WTC11 (cell line): ENCODE measurements around the gene KRT28. TPM values are rescaled to one million over a fixed set of nuclear protein-coding genes. Genes with fewer than 3 reads are reported as not detected.

Experiments
- ATAC-seq: fragments of 200-7000 bp; cut with Tn5 transposase; 2 replicates; pipeline ENCODE4 v1.10.0; 2021; ENCODE audit warnings: mild to moderate bottlenecking, moderate library complexity
- CTCF ChIA-PET: fragments of 300-600 bp; sonication (Branson Sonifier 250); formaldehyde crosslinking; loops from one replicate; lab custom pipeline; 2021; ENCODE audit warnings: antibody characterized with exemption; lab: Charles Lee
- POLR2A ChIA-PET: fragments of 350-600 bp; sonication (Branson Sonifier 250); formaldehyde crosslinking; loops from one replicate; lab custom pipeline; 2021; ENCODE audit warnings: antibody characterized with exemption; lab: Charles Lee
- DNase-seq: peaks from one replicate; pipeline ENCODE4 v3.0.0; 2021; ENCODE audit warnings: low spot score
- H3K27ac Mint-ChIP-seq: 2 replicates; pipeline ENCODE4 v1.8.0; 2021; ENCODE audit warnings: mixed read lengths
- H3K27me3 Mint-ChIP-seq: 2 replicates; pipeline ENCODE4 v1.8.0; 2021; ENCODE audit warnings: low read depth, mild to moderate bottlenecking, moderate library complexity, mixed read lengths
- H3K36me3 Mint-ChIP-seq: 2 replicates; pipeline ENCODE4 v1.8.0; 2021; ENCODE audit warnings: mixed read lengths
- H3K4me1 Mint-ChIP-seq: 2 replicates; pipeline ENCODE4 v1.8.0; 2022; ENCODE audit warnings: mixed read lengths
- H3K4me3 Mint-ChIP-seq: 2 replicates; pipeline ENCODE4 v1.8.0; 2021; ENCODE audit warnings: mild to moderate bottlenecking, moderate library complexity, mixed read lengths
- H3K9me3 Mint-ChIP-seq: 2 replicates; pipeline ENCODE4 v1.8.0; 2021; ENCODE audit warnings: mixed read lengths
- CREM ChIP-seq: sonication (generic); formaldehyde crosslinking; IDR thresholded peaks from 2 replicates; pipeline ENCODE4 v1.8.1; 2022; ENCODE audit warnings: mild to moderate bottlenecking, missing genetic modification reagents, moderate library complexity
- E2F5 ChIP-seq: sonication (generic); formaldehyde crosslinking; IDR thresholded peaks from 2 replicates; pipeline ENCODE4 v1.8.1; 2022; ENCODE audit warnings: mild to moderate bottlenecking, moderate library complexity, missing genetic modification reagents
- FOXJ3 ChIP-seq: sonication (generic); formaldehyde crosslinking; IDR thresholded peaks from 2 replicates; pipeline ENCODE4 v1.9.0; 2021; ENCODE audit warnings: missing genetic modification reagents, mild to moderate bottlenecking, borderline replicate concordance
- FOXK1 ChIP-seq: sonication (generic); formaldehyde crosslinking; IDR thresholded peaks from 2 replicates; pipeline ENCODE4 v1.8.0; 2022; ENCODE audit warnings: mild to moderate bottlenecking, moderate library complexity, missing genetic modification reagents
- GTF2I ChIP-seq: fragments of 250-450 bp; sonication (Bioruptor Pico); conservative IDR thresholded peaks from 2 replicates; pipeline ENCODE4 v1.4.0; 2021; ENCODE audit warnings: mild to moderate bottlenecking
- JUN ChIP-seq: sonication (generic); formaldehyde crosslinking; IDR thresholded peaks from 2 replicates; pipeline ENCODE4 v1.8.0; 2023; ENCODE audit warnings: mild to moderate bottlenecking, missing genetic modification reagents
- MXD4 ChIP-seq: fragments of 250-450 bp; sonication (Bioruptor Pico); IDR thresholded peaks from 2 replicates; pipeline ENCODE4 v1.8.0; 2021; ENCODE audit warnings: mild to moderate bottlenecking, moderate library complexity, borderline replicate concordance
- NFATC4 ChIP-seq: fragments of 250-450 bp; sonication (Bioruptor Pico); IDR thresholded peaks from 2 replicates; pipeline ENCODE4 v1.9.0; 2021; ENCODE audit warnings: mild to moderate bottlenecking
- NFYB ChIP-seq: sonication (generic); formaldehyde crosslinking; conservative IDR thresholded peaks from 2 replicates; pipeline ENCODE4 v1.8.0; 2022; ENCODE audit warnings: low read depth, missing genetic modification reagents
- NR1H2 ChIP-seq: sonication (generic); formaldehyde crosslinking; IDR thresholded peaks from 2 replicates; pipeline ENCODE4 v1.9.0; 2021; ENCODE audit warnings: mild to moderate bottlenecking, moderate library complexity, missing genetic modification reagents
- NR3C1 ChIP-seq: sonication (generic); formaldehyde crosslinking; conservative IDR thresholded peaks from 2 replicates; pipeline ENCODE4 v1.8.1; 2023; ENCODE audit warnings: low read depth, mild to moderate bottlenecking, missing genetic modification reagents
- PRRX2 ChIP-seq: fragments of 250-450 bp; sonication (Bioruptor Pico); IDR thresholded peaks from 2 replicates; pipeline ENCODE4 v1.8.0; 2021; ENCODE audit warnings: mild to moderate bottlenecking
- USF2 ChIP-seq: sonication (generic); formaldehyde crosslinking; IDR thresholded peaks from 2 replicates; pipeline ENCODE4 v1.8.1; 2023; ENCODE audit warnings: mild to moderate bottlenecking, missing genetic modification reagents, moderate library complexity
- ZBTB21 ChIP-seq: sonication (generic); formaldehyde crosslinking; IDR thresholded peaks from 2 replicates; pipeline ENCODE4 v1.8.1; 2023; ENCODE audit warnings: mild to moderate bottlenecking, missing genetic modification reagents, borderline replicate concordance
- ZNF121 ChIP-seq: sonication (generic); formaldehyde crosslinking; IDR thresholded peaks from 2 replicates; pipeline ENCODE4 v1.8.0; 2023; ENCODE audit warnings: missing genetic modification reagents
- ZNF532 ChIP-seq: fragments of 250-450 bp; sonication (Bioruptor Pico); IDR thresholded peaks from 2 replicates; pipeline ENCODE4 v1.9.0; 2021; ENCODE audit warnings: mild to moderate bottlenecking, borderline replicate concordance
- total RNA-seq: library from RNA; stranded (reverse); gene quantifications from 3 replicates; pipeline ENCODE4 v1.2.3, GENCODE V29; 2021
- TF ChIP-seq, protein P1 (sequence below): sonication (generic); formaldehyde crosslinking; IDR thresholded peaks from 2 replicates; pipeline ENCODE4 v1.8.0; 2022; ENCODE audit warnings: mild to moderate bottlenecking, missing genetic modification reagents
- TF ChIP-seq, protein P2 (sequence below): sonication (generic); formaldehyde crosslinking; IDR thresholded peaks from 2 replicates; pipeline ENCODE4 v1.8.1; 2023; ENCODE audit warnings: mild to moderate bottlenecking, moderate library complexity, missing genetic modification reagents
- TF ChIP-seq, protein P3 (sequence below): sonication (generic); formaldehyde crosslinking; IDR thresholded peaks from 2 replicates; pipeline ENCODE4 v1.8.1; 2023; ENCODE audit warnings: mild to moderate bottlenecking, missing genetic modification reagents
- TF ChIP-seq, protein P4 (sequence below): fragments of 250-450 bp; sonication (Bioruptor Pico); IDR thresholded peaks from 2 replicates; pipeline ENCODE4 v2.1.2; 2022; ENCODE audit warnings: mild to moderate bottlenecking, moderate library complexity

The KRT28 gene
- total RNA-seq, 1 experiment from 2014 or later: not detected

- TF ChIP-seq ZNF532 (CRISPR knock-in tag): no peak
- TF ChIP-seq NR3C1 (CRISPR knock-in tag): no peak
- no peak for TF ChIP-seq USF2 (CRISPR knock-in tag)
- no peak for TF ChIP-seq ZBTB21 (CRISPR knock-in tag)
- TF ChIP-seq PRRX2 (CRISPR knock-in tag): no peak
- TF ChIP-seq, protein P1, sequence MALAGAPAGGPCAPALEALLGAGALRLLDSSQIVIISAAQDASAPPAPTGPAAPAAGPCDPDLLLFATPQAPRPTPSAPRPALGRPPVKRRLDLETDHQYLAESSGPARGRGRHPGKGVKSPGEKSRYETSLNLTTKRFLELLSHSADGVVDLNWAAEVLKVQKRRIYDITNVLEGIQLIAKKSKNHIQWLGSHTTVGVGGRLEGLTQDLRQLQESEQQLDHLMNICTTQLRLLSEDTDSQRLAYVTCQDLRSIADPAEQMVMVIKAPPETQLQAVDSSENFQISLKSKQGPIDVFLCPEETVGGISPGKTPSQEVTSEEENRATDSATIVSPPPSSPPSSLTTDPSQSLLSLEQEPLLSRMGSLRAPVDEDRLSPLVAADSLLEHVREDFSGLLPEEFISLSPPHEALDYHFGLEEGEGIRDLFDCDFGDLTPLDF: no peak
- no peak for TF ChIP-seq CREM (CRISPR knock-in tag)
- TF ChIP-seq NR1H2 (CRISPR knock-in tag): no peak
- TF ChIP-seq NFYB (CRISPR knock-in tag): no peak
- TF ChIP-seq, protein P2, sequence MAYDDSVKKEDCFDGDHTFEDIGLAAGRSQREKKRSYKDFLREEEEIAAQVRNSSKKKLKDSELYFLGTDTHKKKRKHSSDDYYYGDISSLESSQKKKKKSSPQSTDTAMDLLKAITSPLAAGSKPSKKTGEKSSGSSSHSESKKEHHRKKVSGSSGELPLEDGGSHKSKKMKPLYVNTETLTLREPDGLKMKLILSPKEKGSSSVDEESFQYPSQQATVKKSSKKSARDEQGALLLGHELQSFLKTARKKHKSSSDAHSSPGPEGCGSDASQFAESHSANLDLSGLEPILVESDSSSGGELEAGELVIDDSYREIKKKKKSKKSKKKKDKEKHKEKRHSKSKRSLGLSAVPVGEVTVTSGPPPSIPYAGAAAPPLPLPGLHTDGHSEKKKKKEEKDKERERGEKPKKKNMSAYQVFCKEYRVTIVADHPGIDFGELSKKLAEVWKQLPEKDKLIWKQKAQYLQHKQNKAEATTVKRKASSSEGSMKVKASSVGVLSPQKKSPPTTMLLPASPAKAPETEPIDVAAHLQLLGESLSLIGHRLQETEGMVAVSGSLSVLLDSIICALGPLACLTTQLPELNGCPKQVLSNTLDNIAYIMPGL (CRISPR knock-in tag): no peak
- TF ChIP-seq, protein P3, sequence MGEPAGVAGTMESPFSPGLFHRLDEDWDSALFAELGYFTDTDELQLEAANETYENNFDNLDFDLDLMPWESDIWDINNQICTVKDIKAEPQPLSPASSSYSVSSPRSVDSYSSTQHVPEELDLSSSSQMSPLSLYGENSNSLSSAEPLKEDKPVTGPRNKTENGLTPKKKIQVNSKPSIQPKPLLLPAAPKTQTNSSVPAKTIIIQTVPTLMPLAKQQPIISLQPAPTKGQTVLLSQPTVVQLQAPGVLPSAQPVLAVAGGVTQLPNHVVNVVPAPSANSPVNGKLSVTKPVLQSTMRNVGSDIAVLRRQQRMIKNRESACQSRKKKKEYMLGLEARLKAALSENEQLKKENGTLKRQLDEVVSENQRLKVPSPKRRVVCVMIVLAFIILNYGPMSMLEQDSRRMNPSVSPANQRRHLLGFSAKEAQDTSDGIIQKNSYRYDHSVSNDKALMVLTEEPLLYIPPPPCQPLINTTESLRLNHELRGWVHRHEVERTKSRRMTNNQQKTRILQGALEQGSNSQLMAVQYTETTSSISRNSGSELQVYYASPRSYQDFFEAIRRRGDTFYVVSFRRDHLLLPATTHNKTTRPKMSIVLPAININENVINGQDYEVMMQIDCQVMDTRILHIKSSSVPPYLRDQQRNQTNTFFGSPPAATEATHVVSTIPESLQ (CRISPR knock-in tag): no peak
Measured at GRCh38 chr17:40779181-40779909, 20.4 kb downstream of the KRT28 start (continued).

DNA sequence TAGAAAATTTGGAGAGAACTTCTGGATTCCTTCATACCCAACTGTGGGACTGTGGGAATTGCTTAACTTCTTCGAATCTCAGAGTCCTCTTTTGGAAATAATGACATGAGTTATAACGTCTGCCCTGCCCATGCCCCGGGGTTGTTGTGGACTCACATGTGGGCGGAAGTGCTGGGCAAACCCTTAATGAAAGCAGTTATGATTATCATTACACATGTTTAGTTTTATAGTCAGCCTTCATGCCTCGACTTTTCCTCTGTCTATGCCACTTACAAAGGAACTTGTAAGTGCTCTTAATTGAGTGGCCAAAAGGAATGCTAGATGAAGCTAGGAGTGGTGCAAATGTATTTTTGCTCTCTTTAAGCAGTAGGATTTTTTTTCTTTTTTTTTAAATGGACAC lies 21.3 kb downstream of the KRT28 start:
- no peaks in the 10 kb centered on the region for H3K4me1 Mint-ChIP-seq
- no peak overlapping the region for H3K27ac Mint-ChIP-seq
- ChIA-PET CTCF (interaction anchor here (0.8 kb wide), 1 partner anchor 100 kb away, joined by 3 read pairs; no protein-coding TSS in a partner anchor), POLR2A (no interaction called here)
- H3K27me3 Mint-ChIP-seq: peaks cover 28% of the 10 kb centered on the region
- H3K4me3 Mint-ChIP-seq: no peak overlapping the region
- no peak for ATAC-seq
- no peaks in the 10 kb centered on the region for H3K9me3 Mint-ChIP-seq
- no peak for DNase-seq
- no peaks in the 10 kb centered on the region for H3K36me3 Mint-ChIP-seq
- TF ChIP-seq NFATC4 (CRISPR knock-in tag): no peak

GRCh38 chr17:40777971-40778370 lies 21.8 kb downstream of the KRT28 start:
- CTCF ChIA-PET: no interaction called here
- ATAC-seq: no peak
- POLR2A ChIA-PET: no interaction called here
- H3K36me3 Mint-ChIP-seq: no peaks in the 10 kb centered on the region
- DNase-seq: no peak
- H3K27ac Mint-ChIP-seq: no peak overlapping the region
- H3K27me3 Mint-ChIP-seq: peaks cover 28% of the 10 kb centered on the region
- no peaks in the 10 kb centered on the region for H3K9me3 Mint-ChIP-seq
- H3K4me1 Mint-ChIP-seq: no peaks in the 10 kb centered on the region
- no peak overlapping the region for H3K4me3 Mint-ChIP-seq
- no peak for TF ChIP-seq FOXK1
- no peak for TF ChIP-seq JUN
- TF ChIP-seq ZNF121 (CRISPR knock-in tag): no peak
- TF ChIP-seq E2F5: no peak
- TF ChIP-seq, protein P4, sequence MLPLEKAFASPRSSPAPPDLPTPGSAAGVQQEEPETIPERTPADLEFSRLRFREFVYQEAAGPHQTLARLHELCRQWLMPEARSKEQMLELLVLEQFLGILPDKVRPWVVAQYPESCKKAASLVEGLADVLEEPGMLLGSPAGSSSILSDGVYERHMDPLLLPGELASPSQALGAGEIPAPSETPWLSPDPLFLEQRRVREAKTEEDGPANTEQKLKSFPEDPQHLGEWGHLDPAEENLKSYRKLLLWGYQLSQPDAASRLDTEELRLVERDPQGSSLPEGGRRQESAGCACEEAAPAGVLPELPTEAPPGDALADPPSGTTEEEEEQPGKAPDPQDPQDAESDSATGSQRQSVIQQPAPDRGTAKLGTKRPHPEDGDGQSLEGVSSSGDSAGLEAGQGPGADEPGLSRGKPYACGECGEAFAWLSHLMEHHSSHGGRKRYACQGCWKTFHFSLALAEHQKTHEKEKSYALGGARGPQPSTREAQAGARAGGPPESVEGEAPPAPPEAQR (CRISPR knock-in tag): no peak
- TF ChIP-seq FOXJ3: no peak
- no peak for TF ChIP-seq MXD4 (CRISPR knock-in tag)
- TF ChIP-seq GTF2I (CRISPR knock-in tag): no peak
